ENCODE data around the gene FAM168A.

Gene FAM168A

GRCh38 chr11:73422886-73423285, 175.0 kb downstream of the FAM168A start:
- no peak for DNase-seq
- Histone ChIP-seq H3K36me3 (replicated peaks; ENCODE audit: insufficient read depth, low read length) (no peaks in the 10 kb centered on the region), H3K9ac (ENCODE audit: low read length) (no peak overlapping the region), H3K79me2 (ENCODE audit: low read length) (no peaks in the 10 kb centered on the region), H3K27me3 (replicated peaks; ENCODE audit: insufficient read depth, low read length) (no peaks in the 10 kb centered on the region), H3K4me1 (ENCODE audit: low read length) (no peaks in the 10 kb centered on the region), H3F3A (ENCODE audit: insufficient read depth, low read length) (no peaks in the 10 kb centered on the region), H3K4me2 (ENCODE audit: low read depth, low read length) (no peak overlapping the region), H3K9me2 (replicated peaks; ENCODE audit: insufficient read depth, low read length) (no peaks in the 10 kb centered on the region), H3K9me3 (replicated peaks; ENCODE audit: insufficient read depth, low read length) (no peaks in the 10 kb centered on the region), H3K4me3 (ENCODE audit: low read length) (no peak overlapping the region), H4K20me1 (ENCODE audit: insufficient read depth, low read length) (no peaks in the 10 kb centered on the region), H3K27ac (ENCODE audit: low read length) (no peak overlapping the region), H2AFZ (ENCODE audit: low read length) (no peak overlapping the region)
- no peak for TF ChIP-seq CTCF (IDR thresholded peaks at IDR 0.05; ENCODE audit: low read length)

GRCh38 chr11:73420136-73420535, 177.8 kb downstream of the FAM168A start:
- no peaks in the 10 kb centered on the region for H3K9me2 ChIP-seq (replicated peaks; ENCODE audit: insufficient read depth, low read length)
- no peaks in the 10 kb centered on the region for H4K20me1 ChIP-seq (ENCODE audit: insufficient read depth, low read length)
- no peak overlapping the region for H3K4me2 ChIP-seq (ENCODE audit: low read depth, low read length)
- H3F3A ChIP-seq (ENCODE audit: insufficient read depth, low read length), result no peaks in the 10 kb centered on the region
- H3K9me3 ChIP-seq (replicated peaks; ENCODE audit: insufficient read depth, low read length), result no peaks in the 10 kb centered on the region
- no peak for DNase-seq
- H3K4me1 ChIP-seq (ENCODE audit: low read length), result no peaks in the 10 kb centered on the region
- H3K79me2 ChIP-seq (ENCODE audit: low read length), result no peaks in the 10 kb centered on the region
- H3K27ac ChIP-seq (ENCODE audit: low read length), result no peak overlapping the region
- H3K27me3 ChIP-seq (replicated peaks; ENCODE audit: insufficient read depth, low read length), result no peaks in the 10 kb centered on the region
- H2AFZ ChIP-seq (ENCODE audit: low read length), result no peak overlapping the region
- H3K4me3 ChIP-seq (ENCODE audit: low read length), result no peak overlapping the region
- no peaks in the 10 kb centered on the region for H3K36me3 ChIP-seq (replicated peaks; ENCODE audit: insufficient read depth, low read length)
- no peak overlapping the region for H3K9ac ChIP-seq (ENCODE audit: low read length)
- TF ChIP-seq CTCF (IDR thresholded peaks at IDR 0.05; ENCODE audit: low read length), result no peak
- no peak for TF ChIP-seq EZH2phosphoT487 (IDR thresholded peaks at IDR 0.05; ENCODE audit: low read length)
- no peak for TF ChIP-seq EZH2 (optimal IDR thresholded peaks at IDR 0.05; ENCODE audit: low read depth, low read length)

GRCh38 chr11:73416786-73417185, 181.1 kb downstream of the FAM168A start:
- Histone ChIP-seq H3K9me3 (replicated peaks; ENCODE audit: insufficient read depth, low read length) (no peaks in the 10 kb centered on the region), H3K9me2 (replicated peaks; ENCODE audit: insufficient read depth, low read length) (no peaks in the 10 kb centered on the region), H4K20me1 (ENCODE audit: insufficient read depth, low read length) (no peaks in the 10 kb centered on the region), H3K4me2 (ENCODE audit: low read depth, low read length) (no peak overlapping the region), H2AFZ (ENCODE audit: low read length) (no peak overlapping the region), H3K4me1 (ENCODE audit: low read length) (no peaks in the 10 kb centered on the region), H3K4me3 (ENCODE audit: low read length) (no peak overlapping the region), H3K27ac (ENCODE audit: low read length) (no peak overlapping the region), H3K79me2 (ENCODE audit: low read length) (no peaks in the 10 kb centered on the region), H3F3A (ENCODE audit: insufficient read depth, low read length) (no peaks in the 10 kb centered on the region), H3K27me3 (replicated peaks; ENCODE audit: insufficient read depth, low read length) (no peaks in the 10 kb centered on the region), H3K9ac (ENCODE audit: low read length) (no peak overlapping the region), H3K36me3 (replicated peaks; ENCODE audit: insufficient read depth, low read length) (no peaks in the 10 kb centered on the region)
- no peak for DNase-seq
- TF ChIP-seq EZH2 (optimal IDR thresholded peaks at IDR 0.05; ENCODE audit: low read depth, low read length) (no peak), CTCF (IDR thresholded peaks at IDR 0.05; ENCODE audit: low read length) (no peak), EZH2phosphoT487 (IDR thresholded peaks at IDR 0.05; ENCODE audit: low read length) (no peak)
